SU-DHL-6 (cell line): ENCODE measurements around the gene SLC25A1.

ENCODE experiments used
- H2AFZ ChIP-seq: fragments of 200-600 bp; sonication (generic); 2 replicates; pipeline ENCODE4 v1.6.1; 2014; ENCODE audit warnings: low read depth, mild to moderate bottlenecking, moderate library complexity, mixed read lengths, antibody characterized with exemption, low read length; ENCODE audit not compliant: severe bottlenecking
- H3F3A ChIP-seq: fragments of 200-600 bp; shearing (Covaris generic); 2 replicates; pipeline ENCODE4 v1.6.0; 2016; ENCODE audit warnings: antibody characterized with exemption, mild to moderate bottlenecking; ENCODE audit not compliant: insufficient read depth
- H3K27ac ChIP-seq: fragments of 200-600 bp; sonication (generic); 2 replicates; pipeline ENCODE4 v1.5.1; 2016; ENCODE audit warnings: low read depth, mild to moderate bottlenecking, low read length, moderate library complexity, mixed read lengths
- H3K27me3 ChIP-seq: fragments of 200-600 bp; sonication (generic), shearing (Covaris generic); 2 replicates; pipeline ENCODE4 v1.6.0; 2014; ENCODE audit warnings: mild to moderate bottlenecking, low read length
- H3K36me3 ChIP-seq: fragments of 200-600 bp; sonication (generic); 2 replicates; pipeline ENCODE4 v1.6.1; 2014; ENCODE audit warnings: mild to moderate bottlenecking, low read length, mixed read lengths
- H3K4me2 ChIP-seq: fragments of 300-600, 200-600 bp; shearing (Covaris generic), sonication (generic); 2 replicates; pipeline ENCODE4 v1.6.0; 2014; ENCODE audit warnings: low read length, low read depth, mild to moderate bottlenecking; ENCODE audit not compliant: poor library complexity, severe bottlenecking
- H3K4me3 ChIP-seq: fragments of 200-600 bp; sonication (generic); 2 replicates; pipeline ENCODE4 v1.5.1; 2014; ENCODE audit warnings: antibody characterized with exemption, low read length, mild to moderate bottlenecking, mixed read lengths; ENCODE audit not compliant: insufficient read depth, poor library complexity, severe bottlenecking
- H3K79me2 ChIP-seq: fragments of 200-600 bp; sonication (generic); 2 replicates; pipeline ENCODE4 v1.6.1; 2014; ENCODE audit warnings: mild to moderate bottlenecking, low read length, moderate library complexity; ENCODE audit not compliant: insufficient read depth
- H3K9ac ChIP-seq: fragments of 200-600 bp; sonication (generic); 2 replicates; pipeline ENCODE4 v1.7.0; 2014; ENCODE audit warnings: mild to moderate bottlenecking, low read length
- H3K9me2 ChIP-seq: fragments of 200-600 bp; sonication (generic); replicated peaks from 2 replicates; pipeline ENCODE4 v1.6.1; 2014; ENCODE audit warnings: low read length; ENCODE audit not compliant: insufficient read depth
- H3K9me3 ChIP-seq: fragments of 200-600 bp; sonication (generic); 2 replicates; pipeline ENCODE4 v1.6.1; 2014; ENCODE audit warnings: low read length, mixed read lengths; ENCODE audit not compliant: insufficient read depth
- H4K20me1 ChIP-seq: fragments of 200-600 bp; sonication (generic); 2 replicates; pipeline ENCODE4 v1.6.1; 2014; ENCODE audit warnings: low read depth, mild to moderate bottlenecking, antibody characterized with exemption, low read length, moderate library complexity, mixed read lengths
- EZH2phosphoT487 ChIP-seq: fragments of 200-600 bp; sonication (generic), shearing (Covaris generic); conservative IDR thresholded peaks from 2 replicates; pipeline ENCODE4 v1.6.1; 2018; ENCODE audit warnings: mild to moderate bottlenecking, antibody characterized with exemption, low read length, moderate library complexity, mixed read lengths
- TF ChIP-seq, protein P1 (sequence below): fragments of 200-600 bp; sonication (generic); IDR thresholded peaks from one replicate; pipeline ENCODE4 v1.5.1; 2017; ENCODE audit warnings: antibody characterized with exemption, mild to moderate bottlenecking, low read length, moderate library complexity; ENCODE audit not compliant: insufficient read depth, poor library complexity, severe bottlenecking

Gene SLC25A1

DNA sequence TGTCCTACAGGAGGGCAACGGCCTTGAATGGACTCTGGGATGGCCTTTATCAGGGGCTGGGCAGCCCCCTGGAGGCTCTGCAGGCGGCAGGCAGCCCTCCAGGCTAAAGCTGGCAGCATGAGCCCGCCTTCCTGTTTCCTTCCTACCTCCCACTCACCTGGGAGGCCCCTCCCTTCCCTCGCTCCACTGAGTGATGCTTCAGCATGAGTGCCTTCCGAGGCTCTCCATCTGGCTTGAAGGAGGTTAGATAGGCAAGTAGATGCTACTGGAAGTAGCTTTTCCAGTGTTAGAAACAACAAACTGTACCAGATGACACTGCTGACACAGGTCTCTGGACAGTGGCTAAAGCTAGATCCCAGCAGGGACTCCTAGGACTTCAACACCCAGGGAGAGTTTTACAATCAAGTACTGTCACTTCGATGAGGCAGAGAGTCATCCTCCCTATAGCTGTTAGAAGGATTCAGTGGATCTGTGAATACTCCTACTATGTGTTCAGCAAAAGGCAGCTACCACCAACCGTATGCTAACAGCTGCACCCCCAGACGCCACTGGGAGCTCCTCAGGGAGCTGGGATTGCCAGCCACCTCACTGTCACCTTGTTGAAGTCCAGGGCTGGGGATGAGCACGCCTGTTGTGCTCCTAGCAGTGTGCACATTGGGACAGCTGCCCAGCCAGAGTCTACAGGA lies 4.1 kb upstream of the SLC25A1 start:
- Histone ChIP-seq H3K9me3 (no peaks in the 10 kb centered on the region), H3K79me2 (no peaks in the 10 kb centered on the region), H2AFZ (no peak overlapping the region), H3K4me2 (no peak overlapping the region), H3F3A (no peaks in the 10 kb centered on the region), H3K27me3 (no peaks in the 10 kb centered on the region), H3K4me3 (no peak overlapping the region), H3K9me2 (no peaks in the 10 kb centered on the region), H3K27ac (no peak overlapping the region), H4K20me1 (no peaks in the 10 kb centered on the region), H3K9ac (no peak overlapping the region), H3K36me3 (no peaks in the 10 kb centered on the region)
- TF ChIP-seq, protein P1, sequence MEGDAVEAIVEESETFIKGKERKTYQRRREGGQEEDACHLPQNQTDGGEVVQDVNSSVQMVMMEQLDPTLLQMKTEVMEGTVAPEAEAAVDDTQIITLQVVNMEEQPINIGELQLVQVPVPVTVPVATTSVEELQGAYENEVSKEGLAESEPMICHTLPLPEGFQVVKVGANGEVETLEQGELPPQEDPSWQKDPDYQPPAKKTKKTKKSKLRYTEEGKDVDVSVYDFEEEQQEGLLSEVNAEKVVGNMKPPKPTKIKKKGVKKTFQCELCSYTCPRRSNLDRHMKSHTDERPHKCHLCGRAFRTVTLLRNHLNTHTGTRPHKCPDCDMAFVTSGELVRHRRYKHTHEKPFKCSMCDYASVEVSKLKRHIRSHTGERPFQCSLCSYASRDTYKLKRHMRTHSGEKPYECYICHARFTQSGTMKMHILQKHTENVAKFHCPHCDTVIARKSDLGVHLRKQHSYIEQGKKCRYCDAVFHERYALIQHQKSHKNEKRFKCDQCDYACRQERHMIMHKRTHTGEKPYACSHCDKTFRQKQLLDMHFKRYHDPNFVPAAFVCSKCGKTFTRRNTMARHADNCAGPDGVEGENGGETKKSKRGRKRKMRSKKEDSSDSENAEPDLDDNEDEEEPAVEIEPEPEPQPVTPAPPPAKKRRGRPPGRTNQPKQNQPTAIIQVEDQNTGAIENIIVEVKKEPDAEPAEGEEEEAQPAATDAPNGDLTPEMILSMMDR: no peak
- TF ChIP-seq EZH2phosphoT487: no peak

DNA sequence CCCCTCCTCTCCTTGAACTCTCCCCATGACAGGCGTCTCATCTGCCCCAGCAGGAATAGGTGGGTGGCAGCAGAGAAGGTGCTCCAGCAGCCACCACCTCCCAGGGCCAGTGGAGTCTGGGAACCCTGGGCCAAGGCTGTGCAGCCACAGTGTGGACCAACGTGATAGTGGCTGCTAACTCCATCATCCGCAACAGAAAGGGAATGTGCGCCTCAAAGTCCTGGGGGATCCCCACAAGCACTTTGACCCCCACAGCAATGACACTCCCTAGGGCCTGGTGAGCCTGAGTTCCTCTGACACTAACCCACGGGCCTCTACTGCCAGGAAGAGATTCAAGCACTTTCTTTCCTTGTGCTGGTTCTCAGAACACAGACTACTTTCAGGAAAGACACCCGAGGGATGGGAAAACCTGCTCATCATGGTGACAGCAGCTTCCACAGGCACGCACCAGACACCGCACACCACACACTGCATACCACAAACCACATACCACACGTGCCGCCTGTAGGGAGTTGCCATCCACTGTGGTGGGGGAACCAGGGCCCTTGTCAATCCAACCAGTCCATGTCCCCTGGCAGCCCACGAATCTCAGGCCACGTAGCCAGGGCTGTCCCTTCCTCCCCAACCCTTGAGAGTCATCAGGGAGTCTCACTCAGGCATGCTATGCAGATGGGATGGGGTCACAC lies 3.4 kb upstream of the SLC25A1 start:
- Histone ChIP-seq H3K4me2 (no peak overlapping the region), H3K79me2 (no peaks in the 10 kb centered on the region), H3K9ac (no peak overlapping the region), H3F3A (no peaks in the 10 kb centered on the region), H3K4me3 (no peak overlapping the region), H3K9me2 (no peaks in the 10 kb centered on the region), H3K36me3 (no peaks in the 10 kb centered on the region), H4K20me1 (no peaks in the 10 kb centered on the region), H2AFZ (no peak overlapping the region), H3K27me3 (no peaks in the 10 kb centered on the region), H3K9me3 (no peaks in the 10 kb centered on the region), H3K27ac (no peak overlapping the region)
- TF ChIP-seq, protein P1: no peak
- TF ChIP-seq EZH2phosphoT487: no peak

DNA sequence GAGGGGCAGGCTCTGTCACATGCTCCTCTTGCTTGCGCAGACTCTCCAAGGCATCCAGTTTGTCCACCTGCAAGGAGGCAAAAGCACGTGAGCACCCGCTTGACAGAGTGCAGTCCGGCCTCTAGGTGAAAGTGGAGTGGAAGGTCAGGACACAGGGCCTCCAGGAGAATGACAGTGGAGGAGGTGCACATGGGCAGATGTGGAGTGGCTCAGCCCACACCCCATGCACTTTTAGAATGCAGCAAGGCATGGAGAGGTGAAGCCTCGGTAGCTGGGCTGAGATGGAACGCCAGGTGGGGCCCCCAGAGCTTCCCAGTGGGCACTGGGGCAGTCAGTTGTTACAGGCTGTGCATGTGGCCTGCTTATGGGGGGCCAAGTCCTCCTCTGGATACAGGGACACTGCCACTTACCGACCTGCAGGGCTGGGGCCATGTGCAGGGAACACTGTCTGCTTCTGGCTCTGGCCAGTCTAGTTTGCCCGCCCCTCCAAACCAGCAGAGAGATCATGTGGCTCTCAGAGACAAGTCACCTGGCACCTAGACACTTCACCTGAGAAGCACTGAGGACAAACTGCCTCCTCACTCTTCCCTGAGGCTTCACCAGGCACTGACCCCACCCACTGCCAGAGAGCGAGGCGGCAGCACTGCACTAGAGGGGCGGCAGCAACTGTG lies 2.3 kb upstream of the SLC25A1 start:
- no peaks in the 10 kb centered on the region for H3K79me2 ChIP-seq
- no peak overlapping the region for H2AFZ ChIP-seq
- no peak for TF ChIP-seq EZH2phosphoT487
- TF ChIP-seq, protein P1: no peak
- H3K9me2 ChIP-seq: no peaks in the 10 kb centered on the region
- H3K36me3 ChIP-seq: no peaks in the 10 kb centered on the region
- no peak overlapping the region for H3K4me3 ChIP-seq
- no peak overlapping the region for H3K27ac ChIP-seq
- H3K9ac ChIP-seq: no peak overlapping the region
- no peaks in the 10 kb centered on the region for H3K27me3 ChIP-seq
- no peaks in the 10 kb centered on the region for H3K9me3 ChIP-seq
- no peak overlapping the region for H3K4me2 ChIP-seq
- H3F3A ChIP-seq: no peaks in the 10 kb centered on the region
- H4K20me1 ChIP-seq: no peaks in the 10 kb centered on the region
